Mesodermal cell (in vitro differentiated cells): ENCODE results near the gene CENPE.

Experiments
- H3K27ac ChIP-seq: 2 replicates; pipeline ENCODE4 v1.7.0; 2013; ENCODE audit warnings: mild to moderate bottlenecking, low read depth, low read length, moderate library complexity; ENCODE audit not compliant: severe bottlenecking
- H3K36me3 ChIP-seq: 2 replicates; pipeline ENCODE4 v1.7.1; 2013; ENCODE audit warnings: mild to moderate bottlenecking, low read length, moderate library complexity; ENCODE audit not compliant: control insufficient read depth, insufficient read depth
- H3K4me1 ChIP-seq: one replicate; pipeline ENCODE4 v1.7.1; 2013; ENCODE audit warnings: mild to moderate bottlenecking, low read length; ENCODE audit not compliant: insufficient read depth, control insufficient read depth, poor library complexity, severe bottlenecking
- H3K4me3 ChIP-seq: 2 replicates; pipeline ENCODE4 v1.7.0; 2013; ENCODE audit warnings: low read length, control low read depth, mild to moderate bottlenecking; ENCODE audit not compliant: insufficient read depth, poor library complexity, severe bottlenecking; ENCODE audit errors: extremely low read depth
- H3K9me3 ChIP-seq: 2 replicates; pipeline ENCODE4 v1.7.1; 2013; ENCODE audit warnings: mild to moderate bottlenecking, low read length, moderate library complexity; ENCODE audit not compliant: control insufficient read depth
- WGBS, 2 experiments: methylation state at CpG; one replicate each; pipeline ENCODE4 v1.1.5; 2013; ENCODE audit warnings: missing lambda C conversion rate in 2 of 2; ENCODE audit not compliant: insufficient coverage in 2 of 2; 5-methylcytosine and 5-hydroxymethylcytosine counted together

CENPE gene

GRCh38 chr4:103079621-103080020 is 118.5 kb downstream of the CENPE start:
- Histone ChIP-seq H3K9me3 (no peaks in the 10 kb centered on the region), H3K27ac (no peak overlapping the region), H3K36me3 (peaks cover 6% of the 10 kb centered on the region), H3K4me1 (no peaks in the 10 kb centered on the region), H3K4me3 (no peak overlapping the region)
- WGBS, 2 experiments, result no CpG with 5 or more reads among the region's 1 CpG

GRCh38 chr4:103076747-103077347 is 121.3 kb downstream of the CENPE start, which contains the start of gene SLC9B2:
SLC9B2 (minus strand) TSS chr4:103076761; CDS start chr4:103067550, 9,211 bp downstream.
- no peaks in the 10 kb centered on the region for H3K9me3 ChIP-seq
- WGBS, 2 experiments, result 39 to 51% methylated on average over 7 to 12 of the region's 21 CpGs
- H3K36me3 ChIP-seq, result peaks cover 13% of the 10 kb centered on the region
- H3K4me1 ChIP-seq, result no peaks in the 10 kb centered on the region
- peak within 1 kb of the TSS; percentile 63 for H3K4me3 ChIP-seq
- H3K27ac ChIP-seq, result peak within 1 kb of the TSS; percentile 31

DNA sequence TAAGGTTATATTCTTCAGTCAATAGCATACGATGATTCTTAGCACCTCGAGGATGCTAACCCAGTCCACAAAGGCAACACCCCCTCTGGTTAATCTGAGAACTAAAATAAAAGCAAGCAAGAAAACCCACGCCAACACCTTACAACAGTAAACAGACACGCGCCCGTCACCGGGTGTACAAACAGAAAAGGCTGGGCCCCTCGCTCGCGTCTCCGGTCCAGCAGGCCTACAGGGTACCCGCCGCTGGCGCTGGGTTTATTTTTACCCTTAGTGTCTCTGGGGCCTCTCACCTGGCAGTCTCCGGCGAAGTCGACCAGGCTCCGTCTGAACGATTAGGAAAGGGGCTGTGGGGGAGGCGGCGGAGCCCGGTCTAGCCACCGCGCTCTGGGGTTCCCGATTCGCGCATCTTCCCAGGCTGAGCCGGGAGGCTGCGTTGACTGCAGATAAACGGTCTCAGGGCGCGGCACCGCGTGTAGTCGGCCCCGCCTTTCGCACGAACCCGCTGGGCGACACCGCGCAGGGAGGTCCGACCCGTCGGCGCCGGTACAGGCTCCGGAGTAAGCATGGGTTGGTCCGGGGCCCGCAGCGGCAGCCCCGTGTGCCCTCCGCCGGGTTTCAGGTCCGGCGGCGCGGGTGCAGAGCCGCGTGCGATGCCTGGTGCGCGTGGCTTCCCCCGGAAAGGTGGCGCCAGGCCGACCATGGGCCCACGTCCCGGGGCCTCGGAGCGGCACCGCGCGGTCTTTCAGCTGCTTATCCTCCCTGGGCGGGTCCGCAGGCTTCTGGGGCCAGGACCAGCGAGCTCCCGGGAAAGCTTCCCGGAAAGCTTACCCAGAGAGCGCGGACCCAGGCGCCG is 122.0 kb downstream of the CENPE start:
- no peaks in the 10 kb centered on the region for H3K4me1 ChIP-seq
- H3K36me3 ChIP-seq, result peaks cover 13% of the 10 kb centered on the region
- H3K9me3 ChIP-seq, result no peaks in the 10 kb centered on the region
- 1 to 2% methylated on average over 68 to 70 of the region's 82 CpGs for WGBS, 2 experiments
- H3K4me3 ChIP-seq, result peak overlapping the region; percentile 63
- H3K27ac ChIP-seq, result peak overlapping the region; percentile 31

- no peaks in the 10 kb centered on the region for H3K4me1 ChIP-seq
- WGBS, 2 experiments, result 57 to 80% methylated on average over 1 of the region's 4 CpGs
- no peak overlapping the region for H3K27ac ChIP-seq
- no peaks in the 10 kb centered on the region for H3K9me3 ChIP-seq
- H3K36me3 ChIP-seq, result peaks cover 13% of the 10 kb centered on the region
- peak overlapping the region; percentile 63 for H3K4me3 ChIP-seq
Measured at GRCh38 chr4:103075435-103075893, 122.7 kb downstream of the CENPE start.

DNA sequence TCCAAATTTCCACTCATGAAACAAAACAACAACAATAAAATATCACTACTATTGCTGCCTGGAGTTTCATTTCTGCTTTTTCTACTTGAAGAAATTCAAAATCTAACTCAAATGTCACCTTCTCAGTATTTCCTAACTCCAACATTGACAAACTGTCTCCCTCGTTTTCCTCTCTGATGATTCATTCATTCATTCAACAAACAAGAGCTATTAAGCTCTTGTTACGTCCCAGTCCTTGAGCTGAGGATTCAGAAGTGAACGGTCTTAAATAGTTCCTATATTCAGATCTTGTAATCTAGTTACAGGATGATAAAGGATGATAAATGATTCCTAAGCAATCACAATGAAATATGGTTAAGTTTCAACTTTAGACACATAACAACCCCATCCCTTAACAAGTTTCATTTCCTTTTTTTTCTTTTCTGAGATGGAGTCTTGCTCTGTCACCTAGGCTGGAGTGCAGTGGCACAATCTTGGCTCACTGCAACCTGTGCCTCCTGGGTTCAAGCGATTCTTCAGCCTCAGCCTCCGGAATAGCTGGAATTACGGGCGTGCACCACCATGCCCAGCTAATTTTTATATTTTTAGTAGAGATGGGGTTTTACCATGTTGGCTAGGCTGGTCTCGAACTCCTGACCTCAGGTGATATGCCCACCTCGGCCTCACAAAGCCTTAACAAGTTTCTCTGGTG is 123.3 kb downstream of the CENPE start:
- no peaks in the 10 kb centered on the region for H3K9me3 ChIP-seq
- H3K4me3 ChIP-seq, result no peak overlapping the region
- 95% methylated on average over 3 to 4 of the region's 9 CpGs for WGBS, 2 experiments

GRCh38 chr4:103073792-103074438 is 124.2 kb downstream of the CENPE start:
- Histone ChIP-seq H3K4me3 (no peak overlapping the region), H3K9me3 (no peaks in the 10 kb centered on the region), H3K27ac (no peak overlapping the region), H3K36me3 (peaks cover 8% of the 10 kb centered on the region), H3K4me1 (no peaks in the 10 kb centered on the region)
- no CpG with 5 or more reads among the region's 2 CpGs for WGBS, 2 experiments

More for the DNA sequence above, 123.3 kb downstream of the CENPE start:
- no peak overlapping the region for H3K27ac ChIP-seq
- H3K4me1 ChIP-seq, result no peaks in the 10 kb centered on the region
- peaks cover 13% of the 10 kb centered on the region for H3K36me3 ChIP-seq

- no peak overlapping the region for H3K27ac ChIP-seq
- no peak overlapping the region for H3K4me3 ChIP-seq
- H3K4me1 ChIP-seq, result peaks cover 3% of the 10 kb centered on the region
- 80 to 100% methylated on average over 1 of the region's 2 CpGs for WGBS, 2 experiments
- H3K9me3 ChIP-seq, result no peaks in the 10 kb centered on the region
- peaks cover 4% of the 10 kb centered on the region for H3K36me3 ChIP-seq
Measured at GRCh38 chr4:103067841-103068547, 130.1 kb downstream of the CENPE start.

DNA sequence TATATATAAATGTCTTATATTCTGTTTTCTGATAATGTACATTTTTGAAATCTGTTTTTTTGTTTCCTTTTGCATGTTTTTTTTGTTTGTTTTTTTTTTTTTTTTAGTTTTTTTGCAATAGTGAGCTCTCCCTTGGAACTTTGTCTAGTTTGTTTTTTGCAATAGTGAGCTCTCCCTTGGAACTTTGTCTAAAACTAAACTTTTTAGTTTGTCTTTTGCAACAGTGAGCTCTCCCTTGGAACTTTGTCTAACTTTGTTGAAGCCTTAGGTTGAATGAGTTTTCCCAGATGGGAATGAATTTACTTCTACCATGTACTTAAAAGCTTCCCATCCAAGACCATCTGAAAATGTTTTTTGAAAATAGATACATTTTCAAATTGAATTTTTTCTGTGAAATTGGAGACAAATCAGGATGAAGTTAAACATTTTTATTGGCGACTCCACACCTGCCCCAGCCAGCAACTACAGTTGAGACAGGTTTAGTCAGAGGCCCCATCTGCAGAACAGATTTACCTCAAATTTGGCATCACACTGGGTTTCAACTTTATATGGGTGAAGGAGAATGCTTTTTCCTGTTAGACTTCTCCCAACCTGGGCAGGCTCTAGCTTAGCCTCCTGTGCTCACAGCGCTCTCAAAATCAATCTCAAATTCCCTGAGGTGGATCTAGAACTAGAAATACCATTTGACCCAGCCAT is 137.5 kb downstream of the CENPE start:
- H3K27ac ChIP-seq, result no peak overlapping the region
- no peak overlapping the region for H3K4me3 ChIP-seq
- no peaks in the 10 kb centered on the region for H3K9me3 ChIP-seq
- no peaks in the 10 kb centered on the region for H3K36me3 ChIP-seq
- whole genome bisulfite sequencing, 2 experiments, result 86% methylated on average over 1 of the region's 2 CpGs; no CpG with 5 or more reads in 1 of the 2 experiments
- H3K4me1 ChIP-seq, result no peaks in the 10 kb centered on the region
